WTC11 (cell line): Measurements from ENCODE around the gene SBNO2. TPM values are rescaled to one million over a fixed set of nuclear protein-coding genes. Genes with fewer than 3 reads are reported as not detected.
"Not testable (repeated sequence)": the region's sequence is repeated elsewhere in the genome, so short reads cannot be mapped to it uniquely, and the experiment has no call there.

Experiments used
- ATAC-seq: fragments of 200-7000 bp; cut with Tn5 transposase; 2 replicates; pipeline ENCODE4 v1.10.0; 2021; ENCODE audit warnings: mild to moderate bottlenecking, moderate library complexity
- CTCF ChIA-PET: fragments of 300-600 bp; sonication (Branson Sonifier 250); formaldehyde crosslinking; loops from one replicate; lab custom pipeline; 2021; ENCODE audit warnings: antibody characterized with exemption; lab: Charles Lee
- POLR2A ChIA-PET: fragments of 350-600 bp; sonication (Branson Sonifier 250); formaldehyde crosslinking; loops from one replicate; lab custom pipeline; 2021; ENCODE audit warnings: antibody characterized with exemption; lab: Charles Lee
- DNase-seq: peaks from one replicate; pipeline ENCODE4 v3.0.0; 2021; ENCODE audit warnings: low spot score
- H3K27ac Mint-ChIP-seq: 2 replicates; pipeline ENCODE4 v1.8.0; 2021; ENCODE audit warnings: mixed read lengths
- H3K27me3 Mint-ChIP-seq: 2 replicates; pipeline ENCODE4 v1.8.0; 2021; ENCODE audit warnings: low read depth, mild to moderate bottlenecking, moderate library complexity, mixed read lengths
- H3K36me3 Mint-ChIP-seq: 2 replicates; pipeline ENCODE4 v1.8.0; 2021; ENCODE audit warnings: mixed read lengths
- H3K4me1 Mint-ChIP-seq: 2 replicates; pipeline ENCODE4 v1.8.0; 2022; ENCODE audit warnings: mixed read lengths
- H3K4me3 Mint-ChIP-seq: 2 replicates; pipeline ENCODE4 v1.8.0; 2021; ENCODE audit warnings: mild to moderate bottlenecking, moderate library complexity, mixed read lengths
- H3K9me3 Mint-ChIP-seq: 2 replicates; pipeline ENCODE4 v1.8.0; 2021; ENCODE audit warnings: mixed read lengths
- E2F1 ChIP-seq: sonication (generic); formaldehyde crosslinking; IDR thresholded peaks from 2 replicates; pipeline ENCODE4 v1.8.0; 2022; ENCODE audit warnings: mild to moderate bottlenecking, missing genetic modification reagents
- ESRRA ChIP-seq: sonication (generic); formaldehyde crosslinking; IDR thresholded peaks from 2 replicates; pipeline ENCODE4 v1.8.1; 2022; ENCODE audit warnings: mild to moderate bottlenecking, missing genetic modification reagents, borderline replicate concordance
- ETV6 ChIP-seq: sonication (generic); formaldehyde crosslinking; IDR thresholded peaks from 2 replicates; pipeline ENCODE4 v1.8.1; 2022; ENCODE audit warnings: mild to moderate bottlenecking, missing genetic modification reagents
- IRF2 ChIP-seq: sonication (generic); formaldehyde crosslinking; IDR thresholded peaks from 2 replicates; pipeline ENCODE4 v1.8.0; 2022; ENCODE audit warnings: low read depth, missing genetic modification reagents, borderline replicate concordance
- JUN ChIP-seq: sonication (generic); formaldehyde crosslinking; IDR thresholded peaks from 2 replicates; pipeline ENCODE4 v1.8.0; 2023; ENCODE audit warnings: mild to moderate bottlenecking, missing genetic modification reagents
- MAX ChIP-seq: sonication (generic); formaldehyde crosslinking; IDR thresholded peaks from 2 replicates; pipeline ENCODE4 v1.8.0; 2022; ENCODE audit warnings: mild to moderate bottlenecking, missing genetic modification reagents
- NFYB ChIP-seq: sonication (generic); formaldehyde crosslinking; conservative IDR thresholded peaks from 2 replicates; pipeline ENCODE4 v1.8.0; 2022; ENCODE audit warnings: low read depth, missing genetic modification reagents
- PRDM15 ChIP-seq: sonication (generic); formaldehyde crosslinking; IDR thresholded peaks from 2 replicates; pipeline ENCODE4 v1.8.0; 2022; ENCODE audit warnings: missing genetic modification reagents
- PRRX2 ChIP-seq: fragments of 250-450 bp; sonication (Bioruptor Pico); IDR thresholded peaks from 2 replicates; pipeline ENCODE4 v1.8.0; 2021; ENCODE audit warnings: mild to moderate bottlenecking
- SMAD4 ChIP-seq: sonication (generic); formaldehyde crosslinking; IDR thresholded peaks from 2 replicates; pipeline ENCODE4 v1.8.0; 2022; ENCODE audit warnings: mild to moderate bottlenecking, missing genetic modification reagents
- USF1 ChIP-seq: sonication (generic); formaldehyde crosslinking; IDR thresholded peaks from 2 replicates; pipeline ENCODE4 v1.8.0; 2022; ENCODE audit warnings: mild to moderate bottlenecking, missing genetic modification reagents
- ZBTB21 ChIP-seq: sonication (generic); formaldehyde crosslinking; IDR thresholded peaks from 2 replicates; pipeline ENCODE4 v1.8.1; 2023; ENCODE audit warnings: mild to moderate bottlenecking, missing genetic modification reagents, borderline replicate concordance
- ZBTB43 ChIP-seq: sonication (generic); formaldehyde crosslinking; IDR thresholded peaks from 2 replicates; pipeline ENCODE4 v1.8.1; 2023; ENCODE audit warnings: mild to moderate bottlenecking, missing genetic modification reagents
- ZNF121 ChIP-seq: sonication (generic); formaldehyde crosslinking; IDR thresholded peaks from 2 replicates; pipeline ENCODE4 v1.8.0; 2023; ENCODE audit warnings: missing genetic modification reagents
- ZNF317 ChIP-seq: sonication (generic); formaldehyde crosslinking; IDR thresholded peaks from 2 replicates; pipeline ENCODE4 v1.8.1; 2023; ENCODE audit warnings: low read depth, mild to moderate bottlenecking, moderate library complexity, missing genetic modification reagents, borderline replicate concordance
- ZNF416 ChIP-seq: fragments of 250-450 bp; sonication (Bioruptor Pico); IDR thresholded peaks from 2 replicates; pipeline ENCODE4 v1.9.0; 2021; ENCODE audit warnings: mild to moderate bottlenecking, inconsistent platforms
- ZNF671 ChIP-seq: fragments of 250-450 bp; sonication (Bioruptor Pico); IDR thresholded peaks from 2 replicates; pipeline ENCODE4 v1.8.0; 2021; ENCODE audit warnings: mild to moderate bottlenecking
- total RNA-seq: library from RNA; stranded (reverse); gene quantifications from 3 replicates; pipeline ENCODE4 v1.2.3, GENCODE V29; 2021

The SBNO2 gene
- total RNA-seq, 1 experiment from 2014 or later = 57.3 TPM

- TF ChIP-seq USF1 (CRISPR knock-in tag) = peak; percentile 55; the same call in 1 of the 2 replicates
- TF ChIP-seq NFYB (CRISPR knock-in tag) = peak; percentile 96
- no peak for TF ChIP-seq ZNF317 (CRISPR knock-in tag)
- no peak for TF ChIP-seq ZBTB21 (CRISPR knock-in tag)
- no peak for TF ChIP-seq ZBTB43 (CRISPR knock-in tag)
- no peak for TF ChIP-seq PRRX2 (CRISPR knock-in tag)
- TF ChIP-seq MAX (CRISPR knock-in tag) = peak; percentile 68
- peak; percentile 58; the same call in 1 of the 2 replicates for TF ChIP-seq ETV6
- no peak for TF ChIP-seq PRDM15
- TF ChIP-seq JUN (CRISPR knock-in tag) = no peak
- TF ChIP-seq ZNF121 (CRISPR knock-in tag) = no peak
- TF ChIP-seq SMAD4 (CRISPR knock-in tag) = no peak
- TF ChIP-seq ESRRA (CRISPR knock-in tag) = no peak
- TF ChIP-seq ZNF671 = no peak
- TF ChIP-seq E2F1 (CRISPR knock-in tag) = no peak
- no peak for TF ChIP-seq IRF2 (CRISPR knock-in tag)
- TF ChIP-seq ZNF416 (CRISPR knock-in tag) = no peak
These were observed 31.3 kb upstream of the SBNO2 start, which contains the start of gene STK11 (continued) for GRCh38 chr19:1205114-1206099.

- H3K9me3 Mint-ChIP-seq, POLR2A ChIA-PET, H3K27ac Mint-ChIP-seq, H3K4me3 Mint-ChIP-seq, ATAC-seq, H3K27me3 Mint-ChIP-seq, DNase-seq, H3K4me1 Mint-ChIP-seq, H3K36me3 Mint-ChIP-seq: not testable (repeated sequence)
- CTCF ChIA-PET = interaction anchor here (0.6 to 1.3 kb wide), 4 partner anchors 27 to 118 kb away, joined by 3 read pairs; no protein-coding TSS in a partner anchor
These were observed 26.5 kb upstream of the SBNO2 start for GRCh38 chr19:1200614-1201013.
